Epithelial cell of esophagus (primary cell): Measurements from ENCODE around the gene ANLN.
"Not testable (repeated sequence)": the region's sequence is repeated elsewhere in the genome, so short reads cannot be mapped to it uniquely, and the experiment has no call there.

Experiments used
- DNase-seq: peaks from one replicate; pipeline ENCODE4 v3.0.0; 2010; ENCODE audit warnings: low read depth
- H3K4me3 ChIP-seq: 2 replicates; pipeline ENCODE4 v1.5.1; 2011; ENCODE audit warnings: mild to moderate bottlenecking, low read length, control low read depth
- CTCF ChIP-seq: IDR thresholded peaks from 2 replicates; pipeline ENCODE4 v1.5.1; 2011; ENCODE audit warnings: low read depth, mild to moderate bottlenecking, low read length, control low read depth, inconsistent platforms; ENCODE audit not compliant: insufficient read depth; ENCODE audit errors: missing control alignments

ANLN gene

GRCh38 chr7:36464271-36464670 lies 74.6 kb downstream of the ANLN start:
- no peak for TF ChIP-seq CTCF
- no peak for DNase-seq
- no peak overlapping the region for H3K4me3 ChIP-seq

GRCh38 chr7:36466001-36466400 lies 76.3 kb downstream of the ANLN start:
- not testable (repeated sequence) for DNase-seq, H3K4me3 ChIP-seq

GRCh38 chr7:36468370-36469101 lies 78.9 kb downstream of the ANLN start:
- DNase-seq: no peak
- no peak overlapping the region for H3K4me3 ChIP-seq
- TF ChIP-seq CTCF: no peak

GRCh38 chr7:36469236-36469635 lies 79.6 kb downstream of the ANLN start:
- DNase-seq: no peak
- no peak overlapping the region for H3K4me3 ChIP-seq
- no peak for TF ChIP-seq CTCF

- no peak overlapping the region for H3K4me3 ChIP-seq
- no peak for DNase-seq
- no peak for TF ChIP-seq CTCF
These were observed 82.6 kb downstream of the ANLN start for GRCh38 chr7:36472141-36472729.

GRCh38 chr7:36473454-36474282 lies 84.0 kb downstream of the ANLN start:
- peak; percentile 79 for DNase-seq
- no peak overlapping the region for H3K4me3 ChIP-seq
- TF ChIP-seq CTCF: peak; percentile 48

GRCh38 chr7:36474283-36475010 lies 84.8 kb downstream of the ANLN start:
- no peak overlapping the region for H3K4me3 ChIP-seq
- TF ChIP-seq CTCF: no peak
- peak; percentile 41 for DNase-seq
